Measurements from ENCODE around the gene TRAP1.
"Not testable (repeated sequence)": the region's sequence is repeated elsewhere in the genome, so short reads cannot be mapped to it uniquely, and the experiment has no call there.

TRAP1 gene

GRCh38 chr16:3625911-3626732, 91.2 kb downstream of the TRAP1 start:
- TF ChIP-seq ZNF274 (IDR thresholded peaks at IDR 0.05; ENCODE audit: low read depth, low read length): no peak
- H3K4me3 ChIP-seq (ENCODE audit: low read length): no peak overlapping the region

DNA sequence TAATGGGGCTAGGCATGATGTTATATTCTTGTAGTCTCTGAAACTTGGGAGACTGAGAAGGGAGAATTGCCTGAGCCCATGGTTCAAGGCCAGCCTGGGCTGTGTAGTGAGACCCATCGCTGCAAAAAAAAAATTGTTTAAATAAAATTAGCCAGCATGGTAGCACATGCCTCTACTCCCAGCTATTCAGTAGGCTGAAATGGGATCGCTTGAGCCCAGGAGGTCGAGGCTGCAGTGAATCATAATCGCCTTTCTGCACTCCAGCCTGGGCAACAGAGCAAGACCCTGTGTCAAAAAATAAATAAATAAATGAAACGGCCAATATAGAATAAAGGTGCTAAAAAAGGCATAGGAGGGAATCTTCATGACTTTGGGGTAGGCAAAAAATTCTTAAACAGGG, 92.0 kb downstream of the TRAP1 start:
- no peak overlapping the region for H3K4me3 ChIP-seq (ENCODE audit: low read length)
- no peak for TF ChIP-seq ZNF274 (IDR thresholded peaks at IDR 0.05; ENCODE audit: low read depth, low read length)

DNA sequence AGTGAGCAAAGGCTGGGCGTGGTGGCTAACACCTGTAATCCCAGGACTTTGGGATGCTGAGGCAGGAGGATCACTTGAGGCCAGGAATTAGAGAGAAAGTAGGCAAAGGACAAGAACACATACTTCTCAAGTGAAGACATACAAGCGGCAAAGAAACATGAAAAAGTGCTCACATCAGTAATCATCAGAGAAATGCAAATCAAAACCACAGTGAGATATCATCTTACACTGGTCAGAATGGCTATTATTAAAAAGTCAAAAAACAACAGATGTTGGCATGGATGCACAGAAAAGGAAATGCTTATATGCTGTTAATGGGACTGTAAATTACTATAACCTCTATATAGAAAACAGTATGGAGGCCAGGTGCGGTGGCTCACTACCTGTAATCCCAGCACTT, 93.7 kb downstream of the TRAP1 start:
- H3K4me3 ChIP-seq (ENCODE audit: low read length): no peak overlapping the region
- TF ChIP-seq ZNF274 (IDR thresholded peaks at IDR 0.05; ENCODE audit: low read depth, low read length): no peak

- H3K4me3 ChIP-seq (ENCODE audit: low read length): no peak overlapping the region
- TF ChIP-seq ZNF274 (IDR thresholded peaks at IDR 0.05; ENCODE audit: low read depth, low read length): no peak
Observed at GRCh38 chr16:3618769-3619141, 98.6 kb downstream of the TRAP1 start.

DNA sequence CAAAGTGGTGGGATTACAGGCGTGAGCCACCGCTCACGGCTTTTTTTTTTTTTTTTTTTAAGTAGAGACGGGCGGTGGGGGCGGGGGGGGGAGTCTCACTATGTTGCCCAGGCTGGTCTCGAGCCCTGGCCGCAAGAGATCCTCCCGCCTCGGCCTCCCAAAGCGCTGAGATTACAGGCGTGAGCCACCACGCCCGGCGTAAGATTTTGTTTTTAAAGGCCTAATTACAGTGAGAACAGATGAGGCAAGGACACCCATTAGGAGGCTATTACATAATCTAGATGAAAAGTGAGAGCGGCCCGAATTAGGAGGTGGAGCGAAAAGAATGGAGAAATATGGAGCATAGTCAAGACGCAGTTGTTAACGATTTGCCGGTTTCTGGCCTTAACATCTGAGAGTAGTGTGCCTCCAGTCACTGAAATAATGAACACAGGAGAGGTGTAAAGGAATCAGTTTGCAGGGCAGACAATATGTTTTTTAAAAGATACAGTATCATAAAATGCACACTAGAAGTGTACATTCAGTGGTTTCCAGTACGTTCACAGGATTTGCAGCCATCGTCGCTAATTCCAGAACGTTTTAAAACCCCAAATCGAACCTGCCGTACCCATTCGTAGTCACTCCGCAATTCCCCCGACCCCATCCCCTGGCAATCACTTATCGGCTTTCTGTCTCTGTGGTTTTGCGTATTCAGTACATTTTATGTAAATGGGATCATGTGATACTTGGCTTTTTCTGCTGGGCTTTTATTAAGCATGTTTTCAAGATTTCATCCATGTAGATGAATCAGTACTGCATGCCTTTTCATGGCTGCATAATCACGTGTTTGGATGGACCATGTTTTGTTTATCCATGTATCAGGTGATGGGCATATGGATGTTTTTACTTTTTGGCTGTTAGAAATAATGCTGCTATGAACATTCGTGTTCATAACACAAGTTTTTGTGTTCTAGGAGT, 104.5 kb downstream of the TRAP1 start:
- no peak for TF ChIP-seq ZNF274 (IDR thresholded peaks at IDR 0.05; ENCODE audit: low read depth, low read length)
- peak overlapping the region; percentile 89 for H3K4me3 ChIP-seq (ENCODE audit: low read length)

DNA sequence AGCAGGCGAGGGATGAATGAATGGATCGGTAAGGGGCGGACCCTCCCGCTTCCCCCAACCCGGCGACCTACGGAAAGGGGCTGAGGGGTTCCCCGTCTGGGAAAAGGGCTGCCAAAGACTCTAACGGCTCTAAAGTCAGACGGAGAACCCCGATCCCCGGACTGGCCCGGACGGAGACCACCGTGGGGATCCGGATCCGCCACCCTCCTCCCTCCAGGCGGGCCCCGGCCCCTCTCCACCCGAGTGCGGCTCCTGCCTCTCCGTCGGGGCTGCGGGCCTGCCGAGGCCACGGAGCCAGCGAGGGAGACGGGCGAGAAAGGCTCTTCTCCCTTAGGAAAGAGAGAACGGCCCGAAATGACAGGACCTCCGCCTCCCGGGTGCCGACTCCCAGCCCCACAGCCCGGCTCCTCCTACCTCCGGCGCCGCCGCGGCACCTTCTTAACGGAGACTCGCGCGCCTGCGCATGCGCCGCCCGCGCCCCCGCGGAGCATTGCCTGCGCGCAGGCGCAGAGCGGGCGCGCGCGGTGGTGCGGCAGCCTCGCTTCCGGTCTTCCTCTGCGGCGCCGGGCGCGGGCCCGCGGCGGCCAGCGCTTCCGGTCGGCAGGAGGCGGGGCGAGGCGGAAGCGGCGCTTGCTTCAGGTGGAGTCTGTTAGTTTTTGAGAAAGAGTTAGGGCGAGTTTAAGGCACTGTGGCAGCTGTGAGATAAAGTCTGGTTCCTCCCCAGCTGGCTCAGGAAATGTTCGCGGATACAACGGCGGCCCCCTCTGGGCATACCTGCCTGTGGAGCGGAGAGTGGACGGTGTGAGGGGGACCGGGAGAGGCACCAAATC, 106.0 kb downstream of the TRAP1 start, which contains the start of gene SLX4:
Gene SLX4, minus strand, starts transcription at position 461 of the 830 bp plus-strand sequence. CDS start 2,642 bp downstream, outside the sequence.
- H3K4me3 ChIP-seq (ENCODE audit: low read length): peak within 1 kb of the TSS; percentile 90

GRCh38 chr16:3610698-3611145, 106.6 kb downstream of the TRAP1 start:
- TF ChIP-seq ZNF274 (IDR thresholded peaks at IDR 0.05; ENCODE audit: low read depth, low read length): no peak
- peak overlapping the region; percentile 90 for H3K4me3 ChIP-seq (ENCODE audit: low read length)

More for the DNA sequence above, 106.0 kb downstream of the TRAP1 start, which contains the start of gene SLX4:
- TF ChIP-seq ZNF274 (IDR thresholded peaks at IDR 0.05; ENCODE audit: low read depth, low read length): no peak

DNA sequence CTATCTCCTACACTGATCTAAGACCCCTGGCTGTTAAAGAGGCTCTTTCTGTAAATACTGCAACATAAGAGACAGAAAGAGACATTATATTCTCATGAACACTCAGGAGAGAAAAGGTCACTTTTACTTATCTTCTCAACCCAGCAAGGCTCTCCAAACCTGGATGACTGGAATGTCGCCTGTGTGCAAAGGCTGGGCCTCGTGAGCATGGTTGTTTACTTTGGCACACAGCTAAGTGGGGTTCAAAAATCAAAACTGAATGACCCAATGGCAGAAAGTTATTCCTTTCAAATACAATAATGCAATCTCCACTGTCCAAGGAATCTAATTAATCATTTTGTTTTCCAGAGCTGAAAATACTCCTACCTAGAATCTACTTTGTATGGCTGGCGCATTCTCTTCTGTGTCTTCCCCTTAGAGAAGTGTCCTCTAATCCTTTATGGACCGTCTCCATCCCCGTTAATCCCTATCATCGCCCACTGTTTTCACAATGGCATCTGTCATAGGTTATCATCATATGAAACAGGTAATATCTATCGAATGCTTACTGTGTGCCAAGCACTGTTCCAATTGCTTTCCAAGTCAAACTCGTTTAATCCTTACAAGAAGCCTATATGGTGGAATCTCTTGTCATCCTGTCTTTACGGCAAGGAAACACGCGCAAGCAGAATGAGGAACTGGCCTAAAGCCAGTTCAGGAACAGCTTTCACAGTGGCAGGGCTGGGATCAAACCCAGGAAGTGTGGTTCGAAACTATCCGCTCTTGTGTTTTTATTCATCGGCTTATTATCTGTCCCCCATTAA, 107.2 kb downstream of the TRAP1 start:
- peak overlapping the region; percentile 90 for H3K4me3 ChIP-seq (ENCODE audit: low read length)
- TF ChIP-seq ZNF274 (IDR thresholded peaks at IDR 0.05; ENCODE audit: low read depth, low read length): no peak

DNA sequence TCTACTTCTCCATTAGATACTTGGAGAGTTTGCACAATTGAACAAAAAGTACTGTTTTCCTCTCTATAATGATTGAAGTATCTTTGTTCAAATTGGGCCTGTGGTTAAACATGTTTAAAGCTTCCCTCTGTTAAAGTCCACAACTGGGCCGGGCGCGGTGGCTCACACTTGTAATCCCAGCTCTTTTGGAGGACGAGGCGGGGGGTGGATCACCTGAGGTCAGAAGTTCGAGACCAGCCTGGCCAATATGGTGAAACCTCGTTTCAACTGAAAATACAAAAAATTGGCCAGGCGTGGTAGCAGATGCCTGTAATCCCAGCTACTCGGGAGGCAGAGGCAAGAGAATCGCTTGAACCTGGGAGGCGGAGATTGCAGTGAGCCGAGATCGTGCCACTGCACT, 108.3 kb downstream of the TRAP1 start:
- not testable (repeated sequence) for H3K4me3 ChIP-seq (ENCODE audit: low read length)

- TF ChIP-seq ZNF274 (IDR thresholded peaks at IDR 0.05; ENCODE audit: low read depth, low read length): no peak
- H3K4me3 ChIP-seq (ENCODE audit: low read length): no peak overlapping the region
Observed at GRCh38 chr16:3608069-3608468, 109.3 kb downstream of the TRAP1 start.

Data from GM08714 (cell line).